Stomach (tissue), 9 donors: ENCODE results near the gene BBIP1. TPM values are rescaled to one million over a fixed set of nuclear protein-coding genes. Genes with fewer than 3 reads are reported as not detected.

ENCODE experiments used
- DNase-seq, 2 donors: peaks; one replicate each; pipeline versions ENCODE4 v3.0.0 to v3.0.0-alpha.2; 2013 to 2019
- H3K27ac ChIP-seq, 5 donors: fragments of 200-600 bp in 4 of 5; sonication (generic) in 4 of 5; one replicate each; pipeline ENCODE4 v1.5.1; 2013 to 2019; ENCODE audit warnings: mild to moderate bottlenecking in 1 of 5, moderate library complexity in 1 of 5
- H3K27me3 ChIP-seq, 3 donors: fragments of 200-600 bp; sonication (generic); one replicate each; pipeline ENCODE4 v1.5.1; 2017 to 2019; ENCODE audit warnings: mixed run types in 1 of 3
- H3K36me3 ChIP-seq, 4 donors: fragments of 200-600 bp; sonication (generic); 1 replicate in 3 of 4; 2 replicates in 1 of 4; pipeline ENCODE4 v1.5.1; 2016 to 2019
- H3K4me1 ChIP-seq, 4 donors: fragments of 200-600 bp; sonication (generic); one replicate each; pipeline ENCODE4 v1.5.1; 2016 to 2019
- H3K4me3 ChIP-seq, 4 donors: fragments of 200-600 bp; sonication (generic) in 3 of 4; one replicate each; pipeline ENCODE4 v1.5.1; 2016 to 2019; ENCODE audit warnings: mild to moderate bottlenecking in 1 of 4
- H3K9me3 ChIP-seq, 4 donors: fragments of 200-600 bp; sonication (generic); one replicate each; pipeline ENCODE4 v1.5.1; 2016 to 2019
- CTCF ChIP-seq, 7 experiments: fragments of 450-650 bp in 4 of 7; fragments of 200-600 bp in 3 of 7; sonication (generic) in 3 of 7; IDR thresholded peaks; one replicate each; pipeline ENCODE4 v1.5.1; 2016 to 2019; ENCODE audit warnings: antibody characterized with exemption in 7 of 7, control low read depth in 2 of 7, mild to moderate bottlenecking in 1 of 7
- EP300 ChIP-seq: sonication (generic); formaldehyde crosslinking; IDR thresholded peaks from one replicate; pipeline ENCODE4 v1.6.1; 2017; ENCODE audit warnings: antibody characterized with exemption
- POLR2A ChIP-seq, 4 donors: fragments of 450-650 bp; IDR thresholded peaks; one replicate each; pipeline ENCODE4 v1.6.1; 2016; ENCODE audit warnings: antibody characterized with exemption in 4 of 4, control low read depth in 2 of 4, mild to moderate bottlenecking in 1 of 4, moderate library complexity in 1 of 4
- POLR2AphosphoS5 ChIP-seq, 3 donors: sonication (generic); formaldehyde crosslinking; IDR thresholded peaks; one replicate each; pipeline ENCODE4 v1.6.1; 2016; ENCODE audit warnings: antibody characterized with exemption in 3 of 3
- WGBS, 5 donors: extraction: QIAGEN DNeasy Blood & Tissue Kit in 3 of 5; methylation state at CpG; one replicate each; pipeline versions ENCODE4 v1.1.5 to v1.1.7; 2013 to 2018; 5-methylcytosine and 5-hydroxymethylcytosine counted together
- intact Hi-C: fragments of 100-400 bp; cut with DNase I; formaldehyde crosslinking; loops from one replicate; pipeline ENCODE4 v1.15.1; 2023; ENCODE audit warnings: low total_unique reads
- polyA plus RNA-seq, 3 donors: library from polyadenylated mRNA; stranded (reverse); fragments of 200-250 nt; gene quantifications; one replicate each; pipeline ENCODE4 v1.2.3, GENCODE V29; 2013
- total RNA-seq, 5 donors: library from RNA; depleted of rRNA; stranded (reverse); fragments of >200 nt; gene quantifications; one replicate each; pipeline versions ENCODE4 v1.1.0 to v1.2.3, GENCODE V29; 2014 to 2016
- donor health status: healthy with polysubstance abuse.
- donor health status: Bipolar disorder and iron deficiency.
- donor health status: healthy.

BBIP1 gene
- total and polyA plus RNA-seq, 8 donors: 0.58 to 125 (median 24.4) TPM

GRCh38 chr10:110862961-110863360 is 56.0 kb downstream of the BBIP1 start:
- peaks cover 70 to 98% (median 77%) of the 10 kb centered on the region in 4 donors for H3K4me1 ChIP-seq
- no peaks in the 10 kb centered on the region for H3K27me3 ChIP-seq
- DNase-seq: no peak
- no peaks in the 10 kb centered on the region for H3K9me3 ChIP-seq
- intact Hi-C loops: no loop called here
- H3K27ac ChIP-seq: peak overlapping the region in 3 of 5 donors; percentile 97 to 99 (median 98)
- TF ChIP-seq POLR2AphosphoS5 (IDR thresholded peaks at IDR 0.05): no peak
- no peak for TF ChIP-seq CTCF (IDR thresholded peaks at IDR 0.05)
- TF ChIP-seq POLR2A (IDR thresholded peaks at IDR 0.05): no peak
- no peak for TF ChIP-seq EP300
- 67 to 74% (median 74%) methylated on average over 6 of the region's 6 CpGs for WGBS, 5 donors
- no peaks in the 10 kb centered on the region for H3K36me3 ChIP-seq
- no peak overlapping the region for H3K4me3 ChIP-seq

GRCh38 chr10:110861930-110862649 is 56.9 kb downstream of the BBIP1 start:
- H3K4me1 ChIP-seq: peaks cover 73 to 98% (median 78%) of the 10 kb centered on the region in 4 donors
- WGBS, 5 donors: 78 to 91% (median 84%) methylated on average over 6 of the region's 6 CpGs
- H3K27ac ChIP-seq: peak overlapping the region in 3 of 5 donors; percentile 97 to 99 (median 98)
- no peaks in the 10 kb centered on the region for H3K9me3 ChIP-seq
- no peaks in the 10 kb centered on the region for H3K27me3 ChIP-seq
- intact Hi-C loops: no loop called here
- no peak overlapping the region for H3K4me3 ChIP-seq
- TF ChIP-seq CTCF (IDR thresholded peaks at IDR 0.05) (no peak), POLR2A (IDR thresholded peaks at IDR 0.05) (no peak), POLR2AphosphoS5 (IDR thresholded peaks at IDR 0.05) (no peak), EP300 (no peak)
- no peaks in the 10 kb centered on the region for H3K36me3 ChIP-seq
- no peak for DNase-seq

- Histone ChIP-seq H3K27me3 (no peaks in the 10 kb centered on the region), H3K9me3 (no peaks in the 10 kb centered on the region), H3K27ac (peak overlapping the region; percentile 47 to 99 (median 97)), H3K36me3 (no peaks in the 10 kb centered on the region), H3K4me1 (peaks cover 67 to 94% (median 73%) of the 10 kb centered on the region in 4 donors), H3K4me3 (no peak overlapping the region)
- TF ChIP-seq POLR2AphosphoS5 (IDR thresholded peaks at IDR 0.05) (no peak), POLR2A (IDR thresholded peaks at IDR 0.05) (no peak), CTCF (IDR thresholded peaks at IDR 0.05) (no peak), EP300 (no peak)
- intact Hi-C loops: no loop called here
- no peak for DNase-seq
- 95 to 99% (median 96%) methylated on average over 2 of the region's 2 CpGs for WGBS, 5 donors
Observed at GRCh38 chr10:110861476-110861875, 57.5 kb downstream of the BBIP1 start.

- Histone ChIP-seq H3K27ac (peak overlapping the region; percentile 47 to 99 (median 97)), H3K4me1 (peaks cover 60 to 86% (median 67%) of the 10 kb centered on the region in 4 donors), H3K27me3 (no peaks in the 10 kb centered on the region), H3K4me3 (no peak overlapping the region), H3K36me3 (no peaks in the 10 kb centered on the region), H3K9me3 (no peaks in the 10 kb centered on the region)
- DNase-seq: peak in 1 of 2 donors; percentile 66
- TF ChIP-seq POLR2A (IDR thresholded peaks at IDR 0.05) (no peak), POLR2AphosphoS5 (IDR thresholded peaks at IDR 0.05) (peak in 1 of 3 donors; percentile 3)
- WGBS, 5 donors: 55 to 67% (median 59%) methylated on average over 6 to 7 of the region's 7 CpGs
- intact Hi-C loops: no loop called here
Observed at GRCh38 chr10:110860576-110861241, 58.3 kb downstream of the BBIP1 start.
